IPS-18c (cell line): ENCODE measurements around the gene EWSR1.

Source experiments
- H3K4me3 ChIP-seq: 2 replicates; pipeline ENCODE4 v1.7.0; 2013; ENCODE audit warnings: low read depth, mild to moderate bottlenecking, low read length, moderate library complexity; ENCODE audit not compliant: insufficient read depth
- H3K9me3 ChIP-seq: one replicate; pipeline ENCODE4 v1.6.1; 2013; ENCODE audit warnings: mild to moderate bottlenecking, low read length, moderate library complexity; ENCODE audit not compliant: control insufficient read depth, insufficient read depth

EWSR1 gene

DNA sequence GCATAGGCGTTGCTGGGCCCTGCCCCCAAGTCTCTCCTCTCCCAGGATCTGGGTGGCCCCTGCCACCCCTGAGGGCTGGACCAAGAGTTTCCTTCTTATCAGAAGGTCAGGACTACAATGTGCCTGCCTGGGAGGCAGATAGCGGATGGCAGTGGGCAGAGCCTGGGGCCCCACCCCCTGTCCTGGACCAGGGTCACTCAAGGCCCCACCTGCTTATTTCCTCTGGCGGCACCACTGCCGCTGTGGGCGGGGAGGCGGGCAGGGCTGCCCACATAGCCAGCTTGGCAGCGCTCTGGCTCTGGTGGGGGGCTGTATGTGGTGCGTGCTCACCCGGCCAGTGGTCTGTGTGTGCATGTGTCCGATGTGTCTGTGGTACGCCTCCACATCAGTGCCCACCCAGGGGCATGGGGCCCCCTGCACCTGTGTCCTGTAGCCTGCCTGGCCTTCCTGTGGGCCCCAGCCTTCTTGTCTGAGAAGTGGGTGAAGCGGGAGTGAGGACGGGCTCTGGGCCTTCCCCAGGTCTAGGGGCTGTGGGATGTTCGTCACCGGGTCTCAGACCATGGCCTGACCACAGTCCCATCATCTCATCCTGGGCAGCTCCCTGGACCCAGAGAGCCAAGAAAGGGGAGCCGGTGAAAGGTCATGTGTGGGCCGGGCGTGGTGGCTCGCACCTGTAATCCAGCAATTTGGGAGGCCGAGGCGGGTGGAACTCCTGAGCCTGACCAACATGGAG lies 41.4 kb downstream of the EWSR1 start:
- Histone ChIP-seq H3K9me3 (peaks cover 2% of the 10 kb centered on the region), H3K4me3 (no peak overlapping the region)

GRCh38 chr22:29310065-29310862 lies 42.2 kb downstream of the EWSR1 start:
- H3K4me3 ChIP-seq, result no peak overlapping the region
- peaks cover 2% of the 10 kb centered on the region for H3K9me3 ChIP-seq

DNA sequence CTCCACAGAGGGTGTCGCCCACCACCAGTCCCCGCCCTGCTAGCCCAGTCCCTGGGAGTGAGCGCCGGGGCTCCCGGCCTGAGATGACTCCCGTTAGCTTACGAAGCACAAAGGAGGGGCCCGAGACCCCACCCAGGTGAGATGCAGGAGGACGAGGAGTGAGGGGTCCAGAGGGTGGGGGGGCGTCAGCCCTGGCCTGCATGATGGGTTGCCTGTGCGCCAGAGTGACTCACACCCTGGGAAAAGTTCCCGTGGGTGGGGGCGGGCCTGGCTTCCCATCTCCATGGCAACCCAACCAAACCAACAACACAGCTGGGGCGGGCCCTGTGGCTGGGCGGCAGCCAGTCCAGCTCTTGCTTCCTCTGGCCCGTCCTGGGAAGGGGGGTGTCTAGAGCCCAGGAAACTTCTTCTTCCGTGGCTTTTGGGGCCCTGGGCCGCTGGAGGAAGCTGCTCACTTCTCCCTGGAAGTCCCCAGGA lies 42.8 kb downstream of the EWSR1 start:
- no peak overlapping the region for H3K4me3 ChIP-seq
- peaks cover 2% of the 10 kb centered on the region for H3K9me3 ChIP-seq

DNA sequence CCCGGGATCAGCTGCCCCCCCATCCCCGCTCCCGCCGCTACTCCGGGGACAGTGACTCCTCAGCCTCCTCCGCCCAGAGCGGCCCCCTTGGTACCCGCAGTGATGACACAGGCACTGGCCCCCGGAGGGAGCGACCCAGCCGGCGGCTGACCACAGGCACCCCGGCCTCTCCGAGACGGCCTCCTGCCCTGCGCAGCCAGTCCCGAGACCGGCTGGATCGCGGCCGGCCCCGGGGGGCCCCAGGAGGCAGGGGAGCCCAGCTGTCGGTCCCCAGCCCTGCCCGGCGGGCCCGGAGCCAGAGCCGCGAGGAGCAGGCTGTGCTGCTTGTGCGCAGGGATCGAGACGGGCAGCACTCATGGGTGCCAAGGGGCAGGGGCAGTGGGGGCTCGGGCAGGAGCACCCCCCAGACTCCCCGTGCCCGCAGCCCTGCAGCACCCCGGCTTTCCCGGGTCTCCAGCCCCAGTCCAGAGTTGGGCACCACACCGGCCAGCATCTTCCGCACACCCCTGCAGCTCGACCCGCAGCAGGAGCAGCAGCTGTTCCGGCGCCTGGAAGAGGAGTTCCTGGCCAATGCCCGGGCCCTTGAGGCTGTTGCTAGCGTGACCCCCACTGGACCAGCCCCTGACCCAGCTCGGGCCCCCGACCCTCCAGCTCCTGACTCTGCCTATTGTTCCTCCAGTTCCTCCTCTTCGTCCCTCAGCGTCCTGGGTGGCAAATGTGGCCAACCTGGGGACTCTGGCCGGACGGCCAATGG lies 43.6 kb downstream of the EWSR1 start:
- Histone ChIP-seq H3K4me3 (no peak overlapping the region), H3K9me3 (peaks cover 2% of the 10 kb centered on the region)

DNA sequence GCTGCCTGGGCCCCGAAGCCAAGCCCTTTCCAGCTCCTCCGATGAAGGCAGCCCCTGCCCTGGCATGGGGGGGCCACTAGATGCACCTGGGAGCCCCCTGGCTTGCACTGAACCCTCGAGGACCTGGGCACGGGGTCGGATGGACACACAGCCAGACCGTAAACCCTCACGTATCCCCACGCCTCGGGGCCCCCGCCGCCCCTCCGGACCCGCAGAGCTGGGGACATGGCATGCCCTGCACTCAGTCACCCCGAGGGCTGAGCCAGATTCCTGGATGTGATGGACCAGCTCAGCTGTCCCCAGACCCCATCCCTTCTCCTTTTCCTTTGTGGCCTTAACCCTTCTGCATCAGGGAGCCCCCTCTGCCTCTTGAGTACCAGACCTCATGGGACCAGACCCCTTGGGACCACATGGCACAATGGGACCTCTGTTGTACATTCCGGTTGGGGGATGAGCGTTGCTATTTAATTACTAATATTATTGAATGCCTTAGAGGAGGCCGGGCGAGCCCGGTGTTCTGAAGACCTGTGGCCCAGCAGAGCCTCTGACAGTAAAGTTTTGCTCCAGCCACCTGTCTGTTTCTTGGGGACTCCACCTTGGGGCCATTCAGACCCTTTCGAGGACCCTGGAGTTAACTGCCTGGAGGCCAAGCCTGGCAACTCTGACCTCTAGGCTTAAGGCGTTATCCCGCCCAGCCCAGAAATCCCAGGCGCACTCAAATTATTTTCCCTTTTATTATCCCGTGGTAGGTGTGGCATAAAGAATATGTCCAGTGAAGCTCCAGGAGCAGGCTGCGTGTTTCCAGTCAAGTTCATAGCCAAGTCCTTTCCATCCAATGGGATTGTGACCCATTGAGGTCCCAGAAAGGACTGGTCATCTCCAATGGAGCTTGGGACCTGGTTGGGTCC lies 44.4 kb downstream of the EWSR1 start:
- Histone ChIP-seq H3K9me3 (peaks cover 2% of the 10 kb centered on the region), H3K4me3 (no peak overlapping the region)

DNA sequence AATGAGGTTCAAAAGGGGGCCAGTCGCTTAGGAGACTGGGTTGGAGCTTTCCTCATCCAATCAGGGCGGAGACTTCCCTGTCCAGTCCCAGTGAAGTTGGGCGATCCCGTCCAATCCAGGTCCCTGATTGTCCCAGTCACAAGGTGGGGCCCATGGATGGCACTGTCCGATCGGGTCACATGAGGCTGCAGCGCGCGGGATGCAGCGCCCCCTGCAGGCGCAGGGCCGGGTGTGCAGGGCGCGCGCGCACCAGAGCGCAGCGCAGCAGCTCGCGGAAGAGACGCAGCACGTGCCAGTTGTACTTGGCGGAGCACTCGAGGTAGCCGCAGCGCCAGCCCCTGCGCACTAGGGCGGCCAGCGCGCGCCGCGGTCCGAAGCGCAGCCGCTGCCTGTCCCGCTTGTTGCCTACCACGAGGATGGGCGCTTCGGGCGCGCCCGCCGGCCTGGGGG lies 45.1 kb downstream of the EWSR1 start:
- Histone ChIP-seq H3K9me3 (peaks cover 2% of the 10 kb centered on the region), H3K4me3 (no peak overlapping the region)

- H3K4me3 ChIP-seq, result no peak overlapping the region
These were observed 45.8 kb downstream of the EWSR1 start for GRCh38 chr22:29313576-29314466.

GRCh38 chr22:29314537-29315285 lies 46.6 kb downstream of the EWSR1 start:
- Histone ChIP-seq H3K9me3 (peaks cover 2% of the 10 kb centered on the region), H3K4me3 (peak overlapping the region; percentile 44)

More at GRCh38 chr22:29313576-29314466, 45.8 kb downstream of the EWSR1 start:
- H3K9me3 ChIP-seq, result peaks cover 2% of the 10 kb centered on the region

DNA sequence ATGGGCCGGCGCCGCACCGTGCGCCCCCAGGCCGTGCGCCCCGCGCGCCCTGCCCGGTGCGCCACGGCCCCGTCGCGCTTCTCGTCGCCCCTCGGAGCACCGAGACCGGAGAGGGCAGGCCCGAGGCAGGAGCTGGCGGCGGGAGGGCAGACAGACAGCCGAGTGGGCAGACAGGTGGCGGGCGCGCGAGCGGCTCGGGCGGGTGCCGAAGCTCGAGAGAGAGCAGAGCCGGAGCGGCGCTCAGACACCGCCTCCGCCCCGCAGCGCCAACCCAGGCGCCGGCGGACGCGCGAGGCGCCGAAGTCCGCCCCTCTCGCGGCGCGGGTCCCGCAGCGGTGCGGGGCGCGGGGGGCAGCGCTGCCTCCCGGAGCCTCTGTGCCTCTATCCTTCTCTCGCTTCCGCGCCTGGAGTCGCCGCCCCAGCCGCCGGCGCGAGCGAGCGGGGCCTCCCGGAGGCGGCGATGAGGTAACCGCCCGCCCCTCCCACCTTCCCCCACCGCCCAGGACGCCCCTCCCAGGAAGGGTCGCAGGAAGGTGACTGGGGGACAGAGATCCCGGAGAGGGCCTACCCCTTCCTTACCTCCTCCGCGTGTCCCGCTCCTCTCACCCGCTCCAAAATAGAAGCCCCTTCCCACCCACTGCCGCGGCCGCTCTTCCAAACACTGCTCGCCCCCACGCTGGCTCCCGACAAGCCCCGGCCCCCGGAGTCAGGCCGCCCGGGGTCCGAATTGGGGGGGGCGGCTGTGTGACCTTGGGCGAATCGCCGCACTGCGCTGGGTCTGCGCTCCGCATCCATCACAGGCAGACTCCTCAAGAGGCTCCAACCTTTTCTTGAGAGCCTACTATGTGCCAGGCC lies 47.4 kb downstream of the EWSR1 start, which contains the start of gene RASL10A:
Gene RASL10A, minus strand, starts transcription at position 412 of the 855 bp plus-strand sequence. CDS start 451 bp downstream, outside the sequence.
- Histone ChIP-seq H3K9me3 (peaks cover 2% of the 10 kb centered on the region), H3K4me3 (peak within 1 kb of the TSS; percentile 44)

- no peak overlapping the region for H3K4me3 ChIP-seq
These were observed 48.2 kb downstream of the EWSR1 start for GRCh38 chr22:29316141-29316828.

GRCh38 chr22:29317827-29318454 lies 49.9 kb downstream of the EWSR1 start:
- no peak overlapping the region for H3K4me3 ChIP-seq
- peaks cover 2% of the 10 kb centered on the region for H3K9me3 ChIP-seq

More at GRCh38 chr22:29316141-29316828, 48.2 kb downstream of the EWSR1 start:
- H3K9me3 ChIP-seq, result peaks cover 2% of the 10 kb centered on the region

DNA sequence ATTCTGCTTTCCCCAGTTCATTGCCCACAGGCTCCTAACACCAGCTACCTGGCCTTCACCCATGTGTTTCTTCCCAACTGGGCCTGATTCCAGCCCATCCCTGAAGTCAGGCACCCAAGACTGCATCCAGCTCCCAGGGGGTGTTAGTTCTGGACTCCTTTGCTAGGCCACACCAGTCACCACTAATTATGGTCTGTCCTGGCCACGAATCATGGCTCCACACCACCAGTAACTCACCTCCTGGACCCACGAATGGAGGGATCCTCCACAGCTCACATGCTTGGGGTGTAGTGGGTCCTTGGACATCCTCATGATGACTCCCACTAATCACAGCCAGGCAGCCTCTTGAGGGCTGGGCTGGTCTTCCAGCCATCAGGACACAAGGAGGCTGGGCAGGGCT lies 51.0 kb downstream of the EWSR1 start:
- Histone ChIP-seq H3K9me3 (no peaks in the 10 kb centered on the region), H3K4me3 (no peak overlapping the region)

DNA sequence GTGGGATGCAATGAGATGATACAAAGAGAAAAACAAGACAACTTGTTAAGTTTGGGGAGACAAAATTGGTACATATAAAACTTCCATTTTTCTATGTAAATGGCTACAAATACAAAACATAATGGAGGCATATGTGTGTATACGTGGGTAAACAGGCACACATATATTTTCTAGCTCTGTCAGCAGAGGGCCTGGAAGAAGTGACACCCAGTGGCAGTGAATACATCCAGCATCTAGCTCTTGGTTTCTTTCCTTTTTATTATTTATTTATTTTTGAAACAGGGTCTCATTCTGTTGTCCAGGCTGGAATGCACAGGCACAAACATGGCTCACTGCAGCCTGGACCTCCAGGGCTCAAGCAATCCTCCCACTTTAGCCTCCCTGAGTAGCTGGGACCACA lies 52.5 kb downstream of the EWSR1 start:
- no peak overlapping the region for H3K4me3 ChIP-seq
- H3K9me3 ChIP-seq, result no peaks in the 10 kb centered on the region
